HG02943 (cell line): ENCODE results near the gene PDZD7.

Experiments
- ATAC-seq: cut with Tn5 transposase; IDR thresholded peaks from one replicate; pipeline ENCODE4 v1.9.1; 2021; ENCODE audit warnings: mild to moderate bottlenecking, low read depth, moderate library complexity; ENCODE audit not compliant: unreplicated experiment

Gene PDZD7

DNA sequence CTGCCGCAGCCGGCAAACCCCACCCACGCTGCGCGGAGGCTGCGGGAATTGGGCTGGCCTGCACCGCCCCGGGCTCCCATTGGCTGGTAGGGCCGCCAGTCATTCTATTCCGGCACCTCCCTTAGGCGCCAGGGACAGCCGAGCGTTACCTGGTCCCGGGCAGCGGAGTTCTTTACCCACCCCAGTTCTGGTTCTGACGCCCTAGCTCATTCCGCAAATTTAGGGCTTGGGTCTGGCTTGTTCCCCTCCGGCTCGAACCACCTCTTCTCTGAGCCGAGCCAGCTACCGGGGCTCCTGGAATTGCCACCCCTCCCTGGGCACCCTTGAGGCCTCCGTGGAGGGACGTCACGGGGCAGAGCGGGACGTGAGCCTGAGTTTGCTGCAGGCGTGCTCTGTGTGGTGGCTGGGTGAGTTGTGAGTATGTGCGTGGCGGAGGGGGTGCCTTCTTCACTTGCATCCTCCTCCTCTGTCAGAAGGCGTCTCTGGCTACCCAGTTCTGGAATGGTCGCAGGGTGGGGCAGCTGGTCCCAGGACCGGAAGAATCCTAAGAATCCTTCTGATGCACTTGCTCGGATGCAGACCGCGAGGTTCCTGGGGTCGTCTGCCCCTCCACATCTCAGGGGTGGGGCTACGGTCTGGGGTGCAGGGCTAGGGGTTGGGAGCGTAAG lies at the start of gene PDZD7, which contains the start of gene SFXN3:
PDZD7 (minus strand) TSS at position 2 of the 668 bp plus-strand sequence. CDS start 910 bp downstream, outside the sequence.
SFXN3 (plus strand) TSS at position 107 of the 668 bp plus-strand sequence. CDS start 3,461 bp downstream, outside the sequence.
- ATAC-seq: peak; percentile 91

DNA sequence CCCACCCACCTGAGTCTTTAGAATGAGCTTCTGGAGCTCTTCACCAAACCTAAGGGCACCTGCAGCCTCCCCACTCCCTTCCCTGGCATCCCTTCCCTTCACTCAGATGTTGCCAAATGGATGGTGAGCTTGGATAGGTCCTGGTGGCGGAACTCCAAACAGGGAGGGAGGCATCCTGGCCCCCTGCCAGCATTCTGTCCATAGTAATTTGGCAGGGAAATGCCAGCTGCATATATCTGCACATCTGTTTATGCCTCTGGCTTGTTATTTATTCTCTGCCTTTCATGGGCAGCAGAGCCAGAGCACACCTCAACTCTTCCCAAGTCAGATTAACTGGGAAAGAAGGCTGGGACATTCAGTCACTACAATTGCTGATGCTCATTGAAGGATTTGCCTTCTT lies 48.9 kb upstream of the PDZD7 start:
- no peak for ATAC-seq

DNA sequence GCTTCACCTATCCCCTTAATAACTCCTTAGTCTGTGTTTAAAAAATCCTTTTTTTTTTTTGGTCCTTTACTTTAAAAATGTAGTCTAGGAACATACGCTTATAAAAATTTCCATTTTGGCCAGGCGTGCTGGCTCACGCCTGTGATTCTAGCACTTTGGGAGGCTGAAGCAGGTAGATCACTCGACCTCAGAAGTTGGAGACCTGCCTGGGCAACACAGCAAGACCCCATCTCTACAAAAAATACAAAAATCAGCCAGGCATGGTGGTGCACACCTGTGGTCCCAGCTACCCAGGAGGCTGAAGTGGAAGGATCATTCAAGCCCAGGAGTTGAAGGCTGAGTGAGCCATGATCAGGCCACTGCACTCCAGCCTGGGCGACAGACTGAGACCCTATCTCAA lies 45.7 kb upstream of the PDZD7 start:
- ATAC-seq: no peak

DNA sequence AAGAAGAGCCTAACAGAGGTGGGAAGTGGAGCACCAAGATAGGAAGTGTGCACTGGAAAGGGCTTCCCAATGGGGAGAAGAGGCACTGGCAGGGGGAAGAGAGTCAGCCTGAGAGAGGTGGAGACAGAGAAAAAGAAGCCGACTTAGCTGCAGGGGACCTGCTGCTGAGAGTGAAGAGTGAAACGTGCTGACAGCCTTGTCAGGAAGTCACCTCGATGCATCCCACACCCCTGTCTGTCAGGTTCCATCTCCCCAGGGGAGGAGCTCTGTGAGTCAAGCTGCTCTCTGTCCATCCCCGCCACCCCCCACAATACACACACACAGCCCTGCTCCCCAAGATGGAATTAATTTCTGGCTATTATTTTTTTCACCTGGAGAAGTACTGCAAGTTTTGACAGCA lies 44.8 kb upstream of the PDZD7 start:
- no peak for ATAC-seq

DNA sequence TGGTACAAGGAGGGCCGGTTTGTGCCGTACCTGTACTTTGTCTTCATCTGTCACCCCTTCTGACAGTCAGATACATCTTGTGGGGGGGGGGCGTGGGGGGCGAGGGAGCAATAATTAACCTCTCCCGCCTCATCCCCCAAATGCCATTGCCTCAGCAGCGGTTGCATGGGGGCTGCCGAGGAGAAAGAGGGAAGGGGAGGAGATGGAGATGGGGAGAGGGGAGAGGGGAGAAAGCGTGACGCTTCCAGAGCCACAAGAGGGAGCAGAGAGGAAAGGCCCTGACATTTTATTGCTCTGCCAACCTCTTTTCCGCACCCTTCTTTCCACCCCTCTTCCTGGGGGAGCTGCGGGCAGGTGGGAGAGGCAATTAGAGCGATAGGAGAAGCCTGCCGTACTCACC lies 42.7 kb upstream of the PDZD7 start:
- no peak for ATAC-seq

DNA sequence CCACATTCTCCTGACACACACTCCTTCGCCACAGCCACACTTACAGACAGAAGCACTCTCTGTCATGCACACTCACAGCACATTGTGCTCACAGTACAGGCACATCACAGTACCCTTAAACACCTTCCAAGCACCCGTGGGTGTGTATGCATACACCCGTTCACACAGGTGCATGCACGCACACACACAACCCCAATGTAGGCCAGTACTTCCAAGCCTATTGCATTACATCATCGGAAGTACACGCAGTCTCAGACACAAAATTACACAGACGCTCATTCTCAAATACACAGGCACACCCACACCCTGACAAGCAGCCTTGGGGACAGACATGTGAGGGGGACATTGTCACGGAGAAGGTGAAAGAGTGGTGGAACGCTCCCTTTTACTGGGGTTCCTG lies 42.0 kb upstream of the PDZD7 start:
- no peak for ATAC-seq

DNA sequence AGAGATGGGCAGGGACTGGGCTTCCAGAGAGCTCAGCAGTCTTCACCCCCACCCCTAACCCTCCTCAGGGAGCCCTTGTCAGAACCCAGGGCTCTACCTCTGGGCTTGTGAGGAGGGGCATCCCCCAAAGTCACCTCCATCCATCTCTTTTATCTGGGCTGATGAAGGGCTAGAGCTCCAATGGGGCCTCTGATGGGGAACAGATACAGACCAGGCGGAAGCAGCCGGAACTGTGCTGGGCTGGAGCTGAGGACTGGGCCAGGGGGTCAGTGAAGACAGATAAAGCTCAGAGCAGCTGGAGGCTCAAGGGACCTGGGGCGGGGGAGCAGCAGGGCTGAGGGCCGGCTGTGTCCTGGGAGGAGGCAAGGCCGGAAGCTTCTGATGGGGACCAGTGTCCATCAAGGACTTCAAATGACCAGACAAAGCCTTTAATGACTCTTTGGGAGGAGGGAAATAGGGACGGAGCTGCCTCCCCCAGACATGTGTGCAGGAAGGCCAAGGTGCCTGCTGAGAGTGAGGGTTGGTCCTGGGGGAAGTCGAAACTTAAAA lies 41.0 kb upstream of the PDZD7 start:
- ATAC-seq: no peak

DNA sequence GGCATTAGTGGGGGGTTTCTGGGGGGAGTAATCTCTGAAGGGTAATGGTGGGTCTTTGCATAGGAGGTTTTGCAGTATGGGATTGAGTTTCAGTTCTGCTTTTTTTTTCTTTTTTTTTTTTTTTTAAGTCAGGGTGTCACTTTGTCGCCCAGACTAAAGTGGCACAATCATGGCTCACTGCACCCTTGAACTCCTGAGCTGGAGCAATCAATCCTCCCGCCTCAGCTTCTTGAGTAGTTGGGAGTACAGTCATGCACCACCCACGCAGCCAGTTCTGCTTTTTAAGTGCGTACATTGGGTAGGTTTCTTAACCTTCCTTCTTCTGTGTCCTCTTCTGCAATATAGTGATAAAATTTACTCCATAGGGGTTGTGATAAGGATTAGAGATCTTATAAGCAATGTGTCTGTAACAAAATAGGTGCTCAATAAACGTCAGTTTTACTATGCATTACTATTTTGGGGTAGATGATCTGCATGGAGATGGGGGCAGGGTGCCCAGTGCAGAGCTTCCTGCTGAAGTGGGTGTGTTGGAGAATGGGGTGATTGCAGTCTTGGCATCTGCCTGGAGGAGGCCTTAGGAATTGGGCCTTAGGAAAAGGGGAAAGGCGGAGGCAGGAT lies 40.4 kb upstream of the PDZD7 start:
- no peak for ATAC-seq

DNA sequence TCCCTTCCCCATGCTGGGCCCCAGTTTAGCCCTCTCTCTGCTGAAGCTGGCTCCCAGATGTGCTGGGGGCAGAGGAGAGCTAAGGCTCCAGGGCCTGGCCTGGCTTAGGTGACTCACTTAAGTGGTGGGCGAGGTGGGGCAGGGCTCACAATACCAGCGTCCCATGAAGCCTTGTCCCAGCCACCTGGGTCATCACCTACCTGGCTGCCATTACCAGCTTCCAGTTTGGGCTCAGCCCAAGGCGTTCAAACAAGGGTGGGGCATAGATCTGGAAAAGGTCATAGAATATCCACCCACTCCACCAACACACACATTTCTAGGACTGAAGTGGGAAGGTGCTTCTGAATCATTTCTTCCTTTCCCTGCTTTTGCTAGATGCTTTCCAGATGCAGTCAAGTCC lies 39.2 kb upstream of the PDZD7 start:
- ATAC-seq: no peak

DNA sequence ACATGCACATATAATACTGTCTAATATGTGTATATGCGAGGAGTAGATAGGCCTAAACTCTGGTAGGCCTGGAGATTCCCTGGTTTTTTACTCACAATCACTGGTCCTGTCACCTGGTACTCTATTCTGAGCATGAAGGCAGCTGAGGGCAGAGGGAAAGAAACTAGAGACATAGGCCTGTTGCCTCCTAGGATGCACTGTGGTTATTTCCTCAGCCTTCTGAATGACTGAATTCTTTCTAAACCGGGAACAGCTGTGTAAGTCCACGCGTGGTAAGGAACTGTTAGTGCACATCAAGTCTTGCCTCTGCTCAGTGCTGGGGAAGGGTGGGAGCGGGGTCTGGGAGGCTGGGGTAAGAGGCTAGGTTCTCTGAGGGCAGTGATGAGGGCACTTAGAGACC lies 38.5 kb upstream of the PDZD7 start:
- no peak for ATAC-seq

DNA sequence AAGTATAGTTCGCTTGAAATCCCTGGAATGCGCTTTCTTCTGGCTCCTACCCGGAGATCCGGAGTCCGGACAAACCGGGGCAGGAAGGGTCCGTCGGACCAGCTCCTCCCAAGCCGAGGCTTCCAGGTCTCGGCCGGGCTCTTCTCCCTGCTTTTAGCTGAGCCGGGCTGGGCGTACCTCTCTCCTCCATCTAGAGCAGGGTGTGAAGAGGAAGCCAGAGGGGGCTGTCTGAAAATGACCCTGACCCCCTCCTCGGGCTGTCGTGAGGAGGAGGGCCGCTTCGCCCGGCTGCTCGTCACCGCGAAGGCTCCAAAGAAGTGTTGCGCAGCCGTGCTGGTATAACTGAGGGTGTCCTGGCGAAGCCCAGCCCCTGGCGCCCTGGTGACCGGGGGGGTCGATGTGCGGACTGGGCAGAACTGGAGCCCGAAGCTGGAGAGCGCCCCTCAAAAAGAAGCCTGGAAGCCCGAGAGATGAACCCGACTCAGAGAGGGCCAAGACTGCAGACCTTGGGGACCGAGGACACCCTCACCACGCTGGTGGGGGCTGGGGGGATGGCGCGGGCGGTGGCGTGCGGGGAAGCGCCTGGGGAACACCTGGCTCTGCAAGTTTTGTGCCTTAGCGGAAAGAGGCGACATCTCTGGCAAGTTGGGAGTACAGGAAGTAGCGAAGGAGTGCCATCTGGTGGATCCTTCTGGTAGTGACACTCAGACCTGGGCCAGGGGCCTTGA lies 36.6 kb upstream of the PDZD7 start:
- ATAC-seq: no peak

DNA sequence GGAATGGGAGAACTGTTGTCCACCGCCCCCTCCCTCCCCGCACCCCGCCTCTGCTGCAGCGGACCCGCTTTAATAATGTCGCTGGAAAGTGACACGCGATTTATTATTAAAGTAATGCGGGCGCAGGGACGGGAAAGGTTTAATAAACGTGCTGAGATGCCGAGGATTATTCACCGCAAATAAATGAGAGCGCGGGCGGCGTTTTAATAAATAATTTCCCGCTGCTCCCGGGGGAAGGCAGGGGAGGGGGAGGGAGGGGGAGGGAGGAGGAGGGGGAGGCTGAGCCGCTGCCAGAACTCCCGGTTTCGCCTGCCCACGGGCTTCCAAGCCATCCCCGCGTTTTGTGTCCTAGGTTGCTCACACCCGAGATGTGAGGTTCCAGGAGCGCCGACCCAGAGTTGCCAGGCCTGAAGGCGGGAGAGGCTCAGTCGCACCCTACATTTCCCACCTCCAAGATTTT lies 36.0 kb upstream of the PDZD7 start:
- no peak for ATAC-seq

DNA sequence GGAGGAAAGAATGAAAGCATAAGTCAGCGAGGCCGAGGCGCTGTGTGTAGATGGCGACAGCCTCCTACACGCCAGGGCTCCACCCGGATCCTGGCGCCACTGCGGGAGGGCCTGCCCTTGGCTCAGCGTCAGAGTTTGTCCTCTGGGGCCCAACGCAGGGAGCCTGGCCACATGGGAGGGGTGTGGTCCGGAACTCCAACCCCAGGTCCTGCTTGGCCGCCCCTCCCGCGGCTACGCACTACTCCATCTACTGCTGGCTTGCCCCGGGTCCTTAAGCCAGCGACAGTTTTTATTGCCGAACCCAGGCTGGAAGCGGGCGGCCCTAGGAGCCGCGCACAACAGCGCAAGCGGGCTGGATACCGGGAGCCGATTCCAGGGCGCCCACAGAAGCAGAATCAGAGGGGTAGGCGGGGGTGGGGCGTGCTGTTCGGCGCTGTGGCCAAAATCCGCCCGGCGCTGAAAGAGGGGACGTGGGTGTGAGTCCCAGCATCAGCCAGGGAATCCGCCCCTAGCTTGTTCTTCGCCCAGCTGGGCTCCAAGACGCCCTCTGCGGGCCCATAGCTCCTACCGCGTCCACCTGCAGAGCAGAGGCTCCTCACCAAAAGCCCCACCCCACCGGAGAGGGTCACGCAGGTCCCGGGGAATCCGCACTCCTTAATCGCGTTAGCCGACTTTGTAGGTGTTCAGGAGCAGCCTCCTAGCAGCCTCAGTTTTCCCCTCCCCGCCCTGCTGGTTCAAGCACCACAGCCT lies 35.4 kb upstream of the PDZD7 start:
- ATAC-seq: no peak

DNA sequence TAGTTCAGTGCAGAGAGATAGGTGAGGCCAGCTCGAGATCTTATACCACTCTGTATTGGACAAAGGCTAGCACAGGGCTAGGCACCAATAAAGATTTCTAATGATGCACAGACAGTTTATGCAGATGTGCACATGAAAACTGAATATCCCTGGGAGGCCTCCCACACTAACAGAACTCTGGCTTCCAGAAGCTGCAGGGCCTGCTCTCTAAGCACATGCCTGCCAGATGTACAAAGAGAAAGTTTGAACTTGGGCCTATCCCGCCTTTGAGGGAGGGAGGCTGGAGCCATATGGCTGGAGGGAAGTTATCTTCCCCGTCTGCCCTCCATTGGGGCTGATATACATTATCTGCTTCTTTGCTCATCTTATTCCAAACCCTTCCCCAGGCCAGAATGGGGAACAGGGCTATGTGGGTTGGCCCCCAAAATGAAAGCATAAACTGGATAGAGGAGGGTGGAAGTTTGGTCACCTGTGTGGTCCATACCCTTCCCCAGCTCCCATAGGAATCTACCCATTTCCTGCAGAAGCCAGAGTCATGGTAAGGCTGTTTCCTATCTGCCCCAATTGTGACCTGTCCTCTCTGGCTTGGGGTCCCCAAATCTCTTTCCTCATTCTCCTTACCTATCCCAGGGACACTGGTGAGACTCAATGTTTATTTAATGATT lies 34.7 kb upstream of the PDZD7 start:
- ATAC-seq: no peak

DNA sequence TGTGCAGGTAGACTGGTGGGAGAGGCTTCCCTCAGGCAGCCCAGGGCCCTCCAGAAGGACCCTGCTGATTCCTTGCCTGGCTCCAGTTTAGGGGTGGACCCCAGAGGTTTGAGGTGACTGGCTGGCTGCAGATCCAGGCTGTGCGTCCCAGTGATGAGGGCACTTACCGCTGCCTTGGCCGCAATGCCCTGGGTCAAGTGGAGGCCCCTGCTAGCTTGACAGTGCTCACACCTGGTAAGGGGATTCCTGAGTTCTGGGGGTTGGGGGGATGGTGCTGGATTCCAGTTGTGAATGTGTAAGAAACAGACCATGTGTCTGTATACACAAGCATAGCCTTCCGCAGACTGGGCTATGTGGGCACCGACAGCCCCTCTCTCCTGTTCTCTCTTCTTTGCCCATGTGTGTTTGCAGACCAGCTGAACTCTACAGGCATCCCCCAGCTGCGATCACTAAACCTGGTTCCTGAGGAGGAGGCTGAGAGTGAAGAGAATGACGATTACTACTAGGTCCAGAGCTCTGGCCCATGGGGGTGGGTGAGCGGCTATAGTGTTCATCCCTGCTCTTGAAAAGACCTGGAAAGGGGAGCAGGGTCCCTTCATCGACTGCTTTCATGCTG lies 33.6 kb upstream of the PDZD7 start:
- no peak for ATAC-seq

DNA sequence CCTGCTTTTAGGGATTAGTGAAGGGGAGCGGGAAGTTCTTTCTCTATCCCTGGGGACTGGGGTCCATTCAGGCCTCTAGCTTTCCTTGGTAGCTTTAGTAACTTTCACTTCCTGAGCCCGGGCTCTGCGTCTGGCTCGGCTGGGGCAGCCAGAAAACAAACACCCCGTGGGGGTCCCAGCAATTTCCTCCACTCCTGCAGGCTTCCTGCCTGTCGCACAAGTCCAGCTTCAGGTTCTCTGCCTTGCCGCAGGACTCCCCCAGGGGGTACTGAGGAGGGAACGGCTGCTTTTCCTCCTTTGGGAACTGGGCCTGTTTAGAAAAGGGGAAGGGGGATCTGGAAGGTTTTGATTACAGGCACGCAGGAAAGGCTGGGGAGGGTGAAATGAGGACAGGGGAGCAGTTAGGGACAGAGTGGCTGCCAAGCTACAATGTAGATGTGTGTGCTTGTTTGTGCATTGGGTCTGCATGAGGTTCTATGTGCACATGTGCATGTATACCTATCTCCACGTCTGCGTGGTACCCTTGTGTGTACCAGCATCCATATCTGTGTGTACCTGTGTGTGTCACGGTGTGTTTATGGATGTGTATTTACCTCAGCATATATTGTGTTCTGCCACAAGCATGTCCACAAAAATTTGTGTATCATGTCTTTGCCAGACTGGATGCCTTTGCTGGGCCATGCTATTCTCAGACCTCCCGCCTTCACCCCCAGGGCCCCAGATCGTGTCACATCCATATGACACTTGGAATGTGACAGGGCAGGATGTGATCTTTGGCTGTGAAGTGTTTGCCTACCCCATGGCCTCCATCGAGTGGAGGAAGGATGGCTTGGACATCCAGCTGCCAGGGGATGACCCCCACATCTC lies 32.9 kb upstream of the PDZD7 start:
- no peak for ATAC-seq

DNA sequence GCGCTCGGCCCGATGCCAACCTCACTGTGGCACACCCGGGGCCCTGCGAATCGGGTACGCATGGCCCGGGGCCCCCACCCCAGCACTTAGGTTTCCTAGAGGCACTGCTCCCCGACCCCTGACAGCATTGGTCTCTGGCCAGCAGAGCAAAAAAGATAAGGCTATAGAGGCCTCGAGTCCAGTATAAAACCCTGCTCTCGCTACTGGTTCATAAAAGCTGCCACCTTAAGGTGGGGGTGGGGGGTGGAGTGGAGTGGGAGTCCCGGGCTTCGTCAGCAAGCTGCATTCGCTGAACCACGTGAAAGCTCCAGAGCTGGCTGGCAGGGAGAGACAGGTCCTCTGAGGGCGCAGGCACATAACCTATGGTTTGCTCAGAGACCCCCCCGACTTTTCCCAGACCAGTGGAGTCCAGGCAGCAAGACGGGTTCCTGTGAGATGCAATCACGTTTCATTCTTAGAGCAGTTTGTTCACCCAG lies 32.2 kb upstream of the PDZD7 start:
- ATAC-seq: no peak

DNA sequence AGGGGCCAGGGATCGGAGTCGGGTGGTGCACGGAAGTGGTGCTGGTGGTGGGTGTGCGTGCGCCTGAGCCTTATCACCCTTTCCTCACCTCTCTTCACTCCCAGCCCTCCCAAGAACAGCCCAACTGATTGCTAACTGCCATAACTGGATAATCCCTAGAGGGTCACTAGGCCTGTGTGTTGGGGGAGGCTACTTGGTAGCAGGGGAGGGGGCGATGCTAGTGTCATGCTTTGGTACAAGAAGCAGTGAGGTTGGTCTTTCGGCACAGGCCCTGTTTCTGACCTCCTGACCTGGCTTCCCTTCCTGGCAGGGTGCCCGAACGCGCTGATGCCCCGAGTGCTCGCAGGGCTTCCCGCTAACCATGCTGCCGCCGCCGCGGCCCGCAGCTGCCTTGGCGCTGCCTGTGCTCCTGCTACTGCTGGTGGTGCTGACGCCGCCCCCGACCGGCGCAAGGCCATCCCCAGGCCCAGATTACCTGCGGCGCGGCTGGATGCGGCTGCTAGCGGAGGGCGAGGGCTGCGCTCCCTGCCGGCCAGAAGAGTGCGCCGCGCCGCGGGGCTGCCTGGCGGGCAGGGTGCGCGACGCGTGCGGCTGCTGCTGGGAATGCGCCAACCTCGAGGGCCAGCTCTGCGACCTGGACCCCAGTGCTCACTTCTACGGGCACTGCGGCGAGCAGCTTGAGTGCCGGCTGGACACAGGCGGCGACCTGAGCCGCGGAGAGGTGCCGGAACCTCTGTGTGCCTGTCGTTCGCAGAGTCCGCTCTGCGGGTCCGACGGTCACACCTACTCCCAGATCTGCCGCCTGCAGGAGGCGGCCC lies 31.5 kb upstream of the PDZD7 start:
- ATAC-seq: no peak
